NCI-H2196 (cell line): Measurements from ENCODE around the gene CMTM3.
A peak's percentile ranks its signal among the peaks of the same experiment; 100 is the strongest.
"Not testable (repeated sequence)": the region's sequence is repeated elsewhere in the genome, so short reads cannot be mapped to it uniquely, and the experiment has no call there.

Experiments
- DNase-seq: peaks from one replicate; lab custom pipeline; 2025; ENCODE audit not compliant: unreplicated experiment; lab: John Stamatoyannopoulos, UW

CMTM3 gene

GRCh38 chr16:66631558-66631957, 27.1 kb downstream of the CMTM3 start:
- not testable (repeated sequence) for DNase-seq

GRCh38 chr16:66634527-66635196, 30.2 kb downstream of the CMTM3 start:
- no peak for DNase-seq

GRCh38 chr16:66635406-66635805, 30.9 kb downstream of the CMTM3 start:
- DNase-seq, result no peak

GRCh38 chr16:66636199-66636598, 31.7 kb downstream of the CMTM3 start:
- DNase-seq, result no peak

GRCh38 chr16:66637806-66638205, 33.3 kb downstream of the CMTM3 start:
- no peak for DNase-seq

- no peak for DNase-seq
Observed at GRCh38 chr16:66639091-66639885, 34.8 kb downstream of the CMTM3 start.

- DNase-seq, result no peak
Observed at GRCh38 chr16:66640724-66641314, 36.3 kb downstream of the CMTM3 start.

GRCh38 chr16:66641387-66641786, 36.9 kb downstream of the CMTM3 start:
- DNase-seq, result no peak

- no peak for DNase-seq
Observed at GRCh38 chr16:66647866-66648265, 43.4 kb downstream of the CMTM3 start.

- DNase-seq, result no peak
Observed at GRCh38 chr16:66649167-66649566, 44.7 kb downstream of the CMTM3 start.

GRCh38 chr16:66649636-66650205, 45.2 kb downstream of the CMTM3 start:
- DNase-seq, result no peak

GRCh38 chr16:66650707-66651473, 46.4 kb downstream of the CMTM3 start:
- DNase-seq, result peak; percentile 53

- no peak for DNase-seq
Observed at GRCh38 chr16:66651474-66651765, 46.9 kb downstream of the CMTM3 start.

GRCh38 chr16:66651965-66652364, 47.5 kb downstream of the CMTM3 start:
- no peak for DNase-seq

GRCh38 chr16:66652661-66653360, 48.3 kb downstream of the CMTM3 start:
- DNase-seq, result no peak

GRCh38 chr16:66653581-66654350, 49.3 kb downstream of the CMTM3 start:
- no peak for DNase-seq

- no peak for DNase-seq
Observed at GRCh38 chr16:66656547-66656946, 52.0 kb downstream of the CMTM3 start.

GRCh38 chr16:66658143-66658859, 53.8 kb downstream of the CMTM3 start:
- no peak for DNase-seq

GRCh38 chr16:66658860-66659190, 54.3 kb downstream of the CMTM3 start:
- no peak for DNase-seq
